SK-N-MC (cell line): Measurements from ENCODE around the gene RALGDS.

Source experiments
- DNase-seq: peaks from one replicate; pipeline ENCODE4 v3.0.0-alpha.2; 2011; ENCODE audit warnings: low read depth, low spot score
- H3K27ac ChIP-seq: fragments of 200-600 bp; sonication (generic); 2 replicates; pipeline ENCODE4 v1.5.1; 2016; ENCODE audit warnings: mixed run types
- H3K36me3 ChIP-seq: fragments of 200-600 bp; sonication (generic); 2 replicates; pipeline ENCODE4 v1.6.1; 2017; ENCODE audit warnings: antibody characterized with exemption, low read length, mixed read lengths; ENCODE audit not compliant: insufficient read depth
- H3K4me3 ChIP-seq: fragments of 200-600 bp; sonication (generic); 2 replicates; pipeline ENCODE4 v1.5.1; 2016
- H3K9ac ChIP-seq: fragments of 200-600 bp; sonication (generic); 2 replicates; pipeline ENCODE4 v1.8.0; 2017; ENCODE audit warnings: mixed run types, mixed read lengths; ENCODE audit not compliant: insufficient read length
- H3K9me3 ChIP-seq: fragments of 200-600 bp; sonication (generic); 2 replicates; pipeline ENCODE4 v1.6.1; 2017; ENCODE audit warnings: low read depth, mild to moderate bottlenecking, antibody characterized with exemption, low read length, moderate library complexity, mixed read lengths
- EZH2 ChIP-seq: fragments of 200-600 bp; sonication (generic); IDR thresholded peaks from one replicate; pipeline ENCODE4 v1.6.1; 2017; ENCODE audit warnings: antibody characterized with exemption
- FOXP2 ChIP-seq: optimal IDR thresholded peaks from 2 replicates; pipeline ENCODE3; 2011; ENCODE audit warnings: mild to moderate bottlenecking, moderate library complexity; ENCODE audit not compliant: insufficient read depth; ENCODE audit errors: extremely low read length, control extremely low read depth
- POLR2AphosphoS5 ChIP-seq: IDR thresholded peaks from 2 replicates; pipeline ENCODE4 v1.6.1; 2012; ENCODE audit warnings: mild to moderate bottlenecking, low read depth, low read length, borderline replicate concordance

The RALGDS gene

GRCh38 chr9:133131506-133131905 lies 10.5 kb upstream of the RALGDS start:
- no peak for TF ChIP-seq POLR2AphosphoS5
- TF ChIP-seq EZH2 = no peak
- no peak for TF ChIP-seq FOXP2
- no peaks in the 10 kb centered on the region for H3K9me3 ChIP-seq
- DNase-seq = no peak
- no peak overlapping the region for H3K9ac ChIP-seq
- H3K4me3 ChIP-seq = no peak overlapping the region
- no peak overlapping the region for H3K27ac ChIP-seq
- H3K36me3 ChIP-seq = no peaks in the 10 kb centered on the region

- no peaks in the 10 kb centered on the region for H3K36me3 ChIP-seq
- no peaks in the 10 kb centered on the region for H3K9me3 ChIP-seq
- no peak overlapping the region for H3K4me3 ChIP-seq
- no peak for DNase-seq
- no peak for TF ChIP-seq EZH2
- no peak for TF ChIP-seq FOXP2
- TF ChIP-seq POLR2AphosphoS5 = no peak
- no peak overlapping the region for H3K9ac ChIP-seq
- no peak overlapping the region for H3K27ac ChIP-seq
These were observed 9.7 kb upstream of the RALGDS start for GRCh38 chr9:133130685-133131244.

GRCh38 chr9:133129001-133129795 lies 8.2 kb upstream of the RALGDS start:
- no peaks in the 10 kb centered on the region for H3K9me3 ChIP-seq
- no peak for TF ChIP-seq FOXP2
- no peak for TF ChIP-seq EZH2
- no peak for TF ChIP-seq POLR2AphosphoS5
- H3K36me3 ChIP-seq = no peaks in the 10 kb centered on the region
- no peak overlapping the region for H3K9ac ChIP-seq
- H3K4me3 ChIP-seq = no peak overlapping the region
- H3K27ac ChIP-seq = no peak overlapping the region
- DNase-seq = no peak

GRCh38 chr9:133128152-133128551 lies 7.1 kb upstream of the RALGDS start:
- H3K27ac ChIP-seq = no peak overlapping the region
- TF ChIP-seq POLR2AphosphoS5 (no peak), FOXP2 (no peak), EZH2 (no peak)
- no peaks in the 10 kb centered on the region for H3K9me3 ChIP-seq
- no peak overlapping the region for H3K4me3 ChIP-seq
- no peak for DNase-seq
- H3K9ac ChIP-seq = no peak overlapping the region
- H3K36me3 ChIP-seq = no peaks in the 10 kb centered on the region

GRCh38 chr9:133127340-133127981 lies 6.4 kb upstream of the RALGDS start:
- DNase-seq = no peak
- no peak overlapping the region for H3K9ac ChIP-seq
- H3K4me3 ChIP-seq = no peak overlapping the region
- no peak overlapping the region for H3K27ac ChIP-seq
- H3K9me3 ChIP-seq = no peaks in the 10 kb centered on the region
- no peaks in the 10 kb centered on the region for H3K36me3 ChIP-seq
- TF ChIP-seq EZH2 = no peak
- TF ChIP-seq POLR2AphosphoS5 = no peak
- TF ChIP-seq FOXP2 = no peak

- H3K27ac ChIP-seq = no peak overlapping the region
- no peak overlapping the region for H3K9ac ChIP-seq
- H3K9me3 ChIP-seq = no peaks in the 10 kb centered on the region
- TF ChIP-seq POLR2AphosphoS5 (no peak), FOXP2 (no peak), EZH2 (no peak)
- H3K4me3 ChIP-seq = no peak overlapping the region
- DNase-seq = no peak
- H3K36me3 ChIP-seq = no peaks in the 10 kb centered on the region
These were observed 5.8 kb upstream of the RALGDS start for GRCh38 chr9:133126697-133127339.

- Histone ChIP-seq H3K36me3 (no peaks in the 10 kb centered on the region), H3K27ac (no peak overlapping the region), H3K9me3 (no peaks in the 10 kb centered on the region), H3K4me3 (no peak overlapping the region), H3K9ac (no peak overlapping the region)
- TF ChIP-seq EZH2 (no peak), FOXP2 (no peak), POLR2AphosphoS5 (no peak)
- DNase-seq = no peak
These were observed 5.1 kb upstream of the RALGDS start for GRCh38 chr9:133125941-133126696.
